GF-D8 (cell line): Measurements from ENCODE around the gene NDUFS3.
A peak's percentile ranks its signal among the peaks of the same experiment; 100 is the strongest.

Source experiments
- DNase-seq: peaks from one replicate; lab custom pipeline; 2025; lab: John Stamatoyannopoulos, UW

Gene NDUFS3

DNA sequence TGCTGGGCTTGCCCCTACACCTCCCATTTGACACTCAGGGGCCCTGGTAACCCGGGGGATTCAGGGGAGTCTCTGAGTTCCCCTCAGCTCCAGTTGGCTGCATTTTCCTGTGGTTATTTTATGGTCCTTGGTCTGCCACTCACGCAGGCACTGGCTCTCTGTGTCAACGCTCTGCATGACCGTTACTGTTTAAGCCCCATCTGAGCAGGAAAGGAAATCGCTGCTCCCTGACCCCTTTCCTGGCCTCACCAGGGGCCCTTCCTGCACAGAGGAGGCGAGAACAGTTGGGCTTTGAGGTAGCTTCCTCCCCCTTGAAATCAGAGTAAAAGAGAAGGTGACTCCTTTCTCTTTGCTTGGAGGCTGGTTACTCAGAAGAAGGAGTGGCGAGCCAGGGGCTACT is 12.9 kb downstream of the NDUFS3 start:
- peak; percentile 58 for DNase-seq

DNA sequence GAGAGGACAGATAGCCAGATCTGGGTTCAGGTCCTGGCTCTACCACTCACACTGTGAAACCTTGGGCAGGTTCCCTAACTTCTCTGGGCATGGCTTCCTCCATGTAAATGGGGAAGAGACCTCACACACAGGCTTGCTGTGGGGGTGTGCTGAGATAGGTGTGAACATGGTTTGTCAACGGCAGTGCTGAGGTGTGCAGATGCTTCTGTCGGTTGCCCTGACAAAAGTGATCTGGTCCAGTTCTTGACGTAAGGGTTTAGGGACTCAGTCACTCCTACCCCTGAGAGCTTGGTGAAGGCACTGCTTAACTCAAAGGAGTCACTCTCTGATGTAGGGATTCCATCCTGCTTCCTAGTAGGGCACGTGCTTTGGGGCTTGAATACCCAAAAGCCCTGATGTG is 13.4 kb downstream of the NDUFS3 start:
- no peak for DNase-seq

DNA sequence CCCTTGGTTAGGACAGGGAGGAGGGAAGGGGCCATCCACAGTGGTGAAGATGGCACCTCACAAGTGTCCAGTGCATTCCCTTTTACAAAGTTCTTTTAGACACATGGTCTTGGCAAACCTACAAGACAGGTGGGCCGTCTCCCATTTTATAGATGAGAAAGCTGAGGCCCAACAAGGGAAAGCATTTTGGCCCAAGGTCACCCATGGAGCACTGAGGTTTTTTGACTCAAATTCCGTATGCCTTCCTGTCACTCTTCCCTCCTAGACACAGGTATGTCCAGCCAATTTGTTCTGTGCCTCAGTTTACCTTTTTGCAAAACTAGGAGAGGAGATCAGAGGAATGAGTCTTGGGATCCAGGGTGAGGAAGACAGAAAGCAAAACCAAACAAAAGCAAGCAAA is 14.1 kb downstream of the NDUFS3 start:
- DNase-seq, result no peak

DNA sequence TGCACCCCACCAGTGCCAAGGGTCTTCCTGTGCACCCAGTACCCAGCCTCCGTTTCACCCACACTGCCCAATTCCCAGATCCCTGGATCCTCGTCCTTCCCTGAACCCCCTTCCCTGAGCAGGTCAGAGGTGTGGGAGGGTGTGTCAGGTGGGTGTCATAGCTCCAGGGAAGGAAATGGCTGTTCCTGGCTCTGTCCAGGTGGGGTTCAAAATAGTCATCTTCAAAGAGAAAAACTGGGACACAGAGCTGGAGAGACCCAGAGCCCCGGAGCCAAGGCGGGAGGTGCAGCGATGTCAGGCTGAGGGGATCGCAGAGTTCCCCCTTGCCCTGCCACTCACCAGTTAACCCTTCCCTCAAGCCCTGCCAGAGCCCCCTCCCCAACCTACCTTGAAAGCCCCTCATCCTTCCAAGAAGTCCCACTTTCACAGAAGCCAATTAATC is 14.6 kb downstream of the NDUFS3 start:
- DNase-seq, result no peak

DNA sequence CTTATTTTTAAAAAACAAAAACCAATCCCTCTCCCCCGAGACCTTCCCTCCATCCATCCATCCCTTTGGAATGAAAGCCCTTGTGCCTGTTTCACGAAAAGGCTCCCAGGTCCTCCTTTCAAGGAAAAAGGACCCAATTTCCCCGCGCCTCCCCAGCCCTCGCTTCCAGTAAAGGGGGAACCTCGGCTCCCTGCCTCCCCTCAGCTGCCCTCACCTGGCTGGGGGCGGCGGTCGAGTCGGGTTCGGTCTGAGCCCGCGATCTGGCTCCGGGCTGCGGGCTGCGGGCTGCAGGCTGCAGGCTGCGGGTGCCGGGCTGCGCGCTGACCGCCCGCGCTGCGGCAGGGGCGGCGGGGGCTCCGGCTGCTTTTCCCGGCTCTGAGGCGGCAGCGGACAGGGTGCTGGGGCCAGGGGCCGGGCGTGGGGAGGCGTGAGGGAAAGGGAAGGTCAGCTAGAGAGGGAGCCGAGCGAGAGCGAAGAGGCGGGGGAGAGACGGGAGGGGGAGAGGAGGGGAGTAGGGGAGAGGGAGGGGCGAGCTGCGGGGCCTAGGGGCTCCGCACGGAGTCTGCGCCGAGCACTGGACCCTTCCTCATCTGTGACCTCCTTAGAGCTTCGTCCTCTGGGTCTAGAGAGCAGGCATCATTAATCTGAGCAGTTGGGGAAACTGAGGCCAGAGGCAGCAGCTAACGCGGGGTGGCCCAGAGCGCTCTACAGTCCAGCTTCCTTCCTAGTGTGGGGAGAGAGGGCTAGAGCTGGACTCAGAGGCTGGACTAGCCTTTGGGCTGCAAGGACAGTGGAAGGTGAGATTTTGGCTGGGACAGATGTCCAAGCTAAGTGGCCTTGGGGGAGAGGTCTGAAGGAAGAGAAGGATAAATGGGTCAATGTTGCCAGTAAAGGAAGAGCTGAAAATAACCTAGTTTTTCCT is 15.3 kb downstream of the NDUFS3 start, which contains the start of gene C1QTNF4:
TSS of gene C1QTNF4 (minus strand) at position 478 of the 922 bp plus-strand sequence. CDS start 3,601 bp downstream, outside the sequence.
- DNase-seq, result no peak

DNA sequence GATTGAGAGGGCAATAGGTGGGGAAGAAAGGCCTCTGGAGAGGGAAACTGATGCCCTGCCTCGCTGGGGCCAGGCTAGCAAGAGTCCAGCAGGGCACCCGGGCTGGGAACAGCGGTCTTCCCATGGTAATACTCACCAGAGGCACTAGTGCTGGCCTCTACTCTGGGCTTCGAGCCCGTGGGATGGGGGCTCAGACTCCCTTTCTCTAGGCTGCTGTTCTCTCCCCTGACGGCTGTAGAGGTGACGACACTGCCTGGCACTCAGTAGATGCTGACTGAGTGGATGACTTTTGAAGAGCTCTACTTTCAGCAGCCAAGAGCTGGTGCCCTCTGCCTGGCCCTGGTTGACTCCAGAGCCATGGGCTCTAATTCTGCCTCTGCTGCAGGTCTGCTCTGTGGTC is 16.2 kb downstream of the NDUFS3 start:
- DNase-seq, result no peak

DNA sequence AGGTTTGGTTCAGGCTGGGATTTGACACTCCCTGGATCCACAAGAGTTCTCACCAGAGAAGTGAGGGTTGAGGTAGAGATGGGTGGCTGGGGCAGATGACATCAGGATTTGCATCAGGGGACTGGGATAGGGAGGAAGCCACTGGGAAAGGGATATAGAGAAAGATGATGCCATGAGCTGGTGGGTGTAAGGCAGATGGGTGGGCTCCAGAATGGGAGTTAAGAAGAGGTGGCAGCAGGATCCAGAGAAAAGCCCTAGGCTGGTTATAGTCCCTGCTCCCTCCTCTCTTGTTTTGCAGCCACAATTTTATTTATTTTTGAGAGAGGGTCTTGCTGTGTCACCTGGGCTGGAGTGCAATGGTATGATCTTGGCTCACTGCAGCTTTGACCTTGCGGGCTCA is 17.1 kb downstream of the NDUFS3 start:
- DNase-seq, result no peak

DNA sequence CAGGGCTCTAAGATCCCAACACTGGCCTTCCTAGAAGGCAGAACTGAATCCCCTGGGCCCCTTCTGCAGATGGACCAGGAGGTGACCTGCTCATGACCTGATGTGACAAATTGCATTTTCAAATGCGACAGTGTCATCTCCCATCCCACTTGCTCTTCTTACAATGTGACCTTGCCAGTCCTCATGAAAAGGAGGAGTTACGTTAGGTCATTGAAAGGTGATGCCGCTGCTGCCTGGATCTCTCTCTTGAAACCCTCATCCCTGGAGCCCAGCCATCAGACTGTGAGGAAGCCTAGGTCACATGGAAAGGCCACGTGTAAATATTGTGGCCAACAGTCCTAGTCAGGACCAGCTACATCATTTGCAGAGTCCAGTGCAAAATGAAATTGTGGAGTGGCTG is 21.0 kb downstream of the NDUFS3 start:
- no peak for DNase-seq

DNA sequence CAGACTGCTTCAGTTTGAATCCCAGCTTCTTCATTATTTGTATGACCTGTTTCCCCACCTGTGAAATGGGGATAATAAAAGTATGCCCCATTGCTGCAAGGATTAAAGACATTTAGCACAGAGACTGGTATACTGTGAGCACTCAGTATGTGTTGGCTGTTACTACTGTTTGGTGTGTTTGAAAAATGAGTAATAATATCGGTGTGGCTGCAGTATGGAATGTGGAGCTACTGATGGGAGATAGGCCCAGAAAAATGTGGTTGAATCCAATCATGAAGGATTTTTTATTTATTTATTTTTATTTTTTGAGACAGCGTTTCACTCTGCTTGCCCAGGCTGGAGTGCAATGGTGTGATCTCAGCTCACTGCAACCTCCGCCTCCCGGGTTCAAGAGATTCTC is 24.4 kb downstream of the NDUFS3 start:
- DNase-seq, result no peak

DNA sequence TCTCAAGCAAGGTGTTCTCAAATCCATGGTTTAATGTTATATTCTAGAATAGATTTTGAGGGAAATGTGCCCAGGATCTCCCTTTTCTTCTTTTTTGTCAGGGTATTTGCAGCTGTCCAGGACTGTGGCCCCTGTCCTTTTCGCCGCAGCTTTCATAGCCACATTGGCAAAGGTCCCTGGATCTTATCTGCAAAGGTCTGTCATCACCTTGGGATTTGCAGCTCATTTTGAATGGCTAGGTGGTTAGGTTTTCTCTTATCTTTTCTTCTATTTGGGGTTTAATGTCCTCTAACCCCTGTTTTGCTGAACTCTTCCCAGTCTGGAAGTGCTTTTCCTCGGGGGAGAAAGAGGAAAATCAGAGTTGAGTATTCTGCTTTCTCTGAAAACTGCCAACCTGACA is 27.0 kb downstream of the NDUFS3 start:
- no peak for DNase-seq

DNA sequence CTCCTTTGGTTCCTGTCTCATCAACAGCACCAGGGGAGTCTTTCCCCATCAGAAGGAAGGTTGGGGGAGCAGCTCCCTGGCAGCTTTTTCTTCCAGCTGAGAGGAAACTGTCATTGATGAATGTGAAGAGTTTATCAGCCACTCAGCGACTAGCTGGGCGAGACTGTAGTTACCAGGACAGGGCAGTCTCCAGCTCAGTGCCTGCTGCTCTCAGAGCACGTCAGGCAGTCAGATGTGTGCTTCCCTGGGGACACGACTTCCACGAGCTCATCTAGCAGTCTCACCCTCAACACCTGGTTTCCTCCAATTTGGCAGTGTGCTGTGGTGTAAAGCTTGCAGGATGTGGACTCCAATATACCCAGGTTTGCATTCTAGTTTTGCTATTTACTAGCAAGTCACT is 27.9 kb downstream of the NDUFS3 start:
- no peak for DNase-seq

DNA sequence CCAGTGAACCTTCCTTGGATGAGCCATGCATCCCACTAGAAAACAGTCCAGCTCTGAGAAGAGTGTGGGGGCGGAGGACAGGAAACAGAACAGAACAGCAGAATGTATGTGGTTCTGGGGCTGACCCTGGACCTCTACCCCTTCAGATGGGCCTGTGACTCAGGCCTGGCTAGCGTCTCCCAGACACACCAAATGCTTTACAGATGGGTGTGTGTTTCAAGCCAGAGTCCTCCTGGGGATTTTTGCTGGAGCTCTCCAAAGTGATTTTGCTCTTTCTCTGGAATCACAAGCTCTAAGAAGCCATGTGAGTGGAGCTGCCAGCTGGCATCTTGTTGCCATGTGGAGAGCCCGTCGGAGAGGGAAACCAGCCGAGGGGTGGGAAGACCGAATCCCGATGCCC is 28.5 kb downstream of the NDUFS3 start:
- no peak for DNase-seq

DNA sequence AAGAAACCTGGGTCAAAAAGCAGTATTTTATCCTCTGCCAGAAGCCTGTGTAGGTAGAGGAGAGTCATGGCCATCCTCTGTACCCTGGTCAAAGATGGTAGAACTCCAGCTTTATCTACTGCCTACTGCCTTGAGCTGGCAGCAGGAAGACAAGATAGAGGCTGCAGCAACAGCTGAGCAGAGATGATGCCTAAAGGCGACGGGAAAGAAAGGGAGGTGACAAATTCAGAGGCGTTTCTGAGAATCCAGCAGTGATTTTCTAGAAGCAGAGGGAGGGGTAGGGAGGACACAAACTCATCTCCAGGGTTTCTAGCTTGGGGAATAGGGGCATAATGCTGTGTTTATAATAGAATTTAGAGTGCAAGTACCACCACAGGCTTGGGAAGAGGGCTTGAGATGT is 30.8 kb downstream of the NDUFS3 start:
- no peak for DNase-seq

DNA sequence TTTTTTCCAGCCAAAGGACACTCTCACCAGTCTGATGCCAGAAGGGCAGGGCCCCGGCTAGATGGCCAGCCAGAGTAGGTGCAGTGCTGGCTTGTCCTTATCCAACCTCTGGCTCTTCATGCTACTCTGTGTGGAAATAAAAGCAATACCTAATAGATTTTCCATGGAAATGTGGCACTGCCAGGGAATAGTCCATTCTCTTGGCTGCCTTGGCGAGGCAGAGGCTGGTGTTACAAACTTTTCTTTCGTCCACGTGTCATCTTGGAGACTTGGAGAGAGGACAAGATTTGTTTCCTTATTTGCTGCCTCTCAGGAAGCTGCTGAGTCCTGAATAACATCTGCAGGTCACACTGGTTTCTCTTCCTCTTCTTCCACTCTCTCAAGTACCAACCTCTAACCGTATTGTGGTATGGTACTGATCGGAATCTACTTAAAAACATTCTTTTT is 32.5 kb downstream of the NDUFS3 start:
- peak; percentile 19 for DNase-seq

DNA sequence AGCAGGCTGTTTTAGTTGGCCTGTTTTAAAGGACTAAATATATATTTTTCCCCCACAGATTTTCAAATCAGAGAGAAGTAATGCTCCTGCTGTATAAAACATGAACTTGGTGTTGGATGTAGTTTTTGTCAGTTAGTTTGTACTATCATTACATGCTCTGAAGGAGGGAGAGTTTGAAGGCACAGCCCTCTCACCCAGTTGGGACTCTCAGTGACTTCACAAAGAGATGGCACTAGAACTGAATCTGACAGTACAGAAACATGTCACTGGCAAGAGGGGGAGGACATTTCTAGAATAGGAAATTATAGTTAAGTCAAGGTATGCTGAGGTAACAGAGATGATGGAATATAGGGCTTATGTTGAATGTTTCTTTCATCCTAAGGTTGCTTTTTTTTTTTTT is 36.4 kb downstream of the NDUFS3 start:
- DNase-seq, result no peak

DNA sequence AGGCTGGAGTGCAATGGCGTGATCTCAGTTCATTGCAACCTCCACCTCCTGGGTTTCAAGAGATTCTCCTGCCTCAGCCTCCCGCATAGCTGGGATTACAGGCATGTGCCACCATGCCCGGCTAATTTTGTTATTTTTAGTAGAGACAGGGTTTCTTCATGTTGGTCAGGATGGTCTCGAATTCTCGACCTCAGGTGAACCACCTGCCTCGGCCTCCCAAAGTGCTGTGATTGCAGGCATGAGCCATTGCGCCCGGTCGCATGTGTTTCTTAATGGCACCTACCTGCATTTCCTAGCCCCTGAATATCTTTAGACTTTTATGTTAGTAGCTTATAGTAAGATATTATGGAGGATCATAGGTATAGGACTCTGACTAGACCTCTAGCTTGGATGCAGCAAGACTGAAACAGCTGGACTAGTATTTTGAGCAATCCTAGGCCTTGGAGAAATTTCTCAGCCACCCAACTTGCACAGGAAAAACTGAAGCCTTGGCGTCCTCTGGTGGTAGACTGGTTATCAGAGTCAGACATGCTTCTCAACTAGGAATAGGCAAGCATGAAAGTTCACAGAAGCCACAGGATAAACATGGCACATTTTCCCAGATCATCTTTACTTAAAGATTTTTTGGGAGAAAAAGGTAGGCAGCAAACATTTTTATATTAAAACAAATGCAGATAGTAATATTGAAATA is 38.0 kb downstream of the NDUFS3 start:
- DNase-seq, result peak; percentile 43

DNA sequence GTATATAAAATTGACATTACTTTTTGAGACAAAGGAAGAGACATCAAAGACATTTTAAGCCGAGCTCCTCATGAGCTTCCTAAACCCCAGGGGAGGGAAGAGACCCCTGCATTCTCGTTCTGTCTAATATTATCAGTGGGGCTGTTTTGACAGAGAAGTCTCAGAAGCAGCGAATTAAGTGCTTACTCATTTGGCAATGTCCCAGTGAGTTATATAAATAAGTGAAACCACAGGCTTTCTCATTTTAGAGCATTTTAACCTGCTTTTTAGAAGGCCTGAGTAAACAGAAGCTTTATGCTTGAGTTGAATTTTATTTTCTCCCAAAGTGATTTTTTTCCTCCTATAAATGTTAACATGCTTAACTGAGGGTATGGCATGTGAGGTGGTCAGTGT is 38.5 kb downstream of the NDUFS3 start:
- no peak for DNase-seq

DNA sequence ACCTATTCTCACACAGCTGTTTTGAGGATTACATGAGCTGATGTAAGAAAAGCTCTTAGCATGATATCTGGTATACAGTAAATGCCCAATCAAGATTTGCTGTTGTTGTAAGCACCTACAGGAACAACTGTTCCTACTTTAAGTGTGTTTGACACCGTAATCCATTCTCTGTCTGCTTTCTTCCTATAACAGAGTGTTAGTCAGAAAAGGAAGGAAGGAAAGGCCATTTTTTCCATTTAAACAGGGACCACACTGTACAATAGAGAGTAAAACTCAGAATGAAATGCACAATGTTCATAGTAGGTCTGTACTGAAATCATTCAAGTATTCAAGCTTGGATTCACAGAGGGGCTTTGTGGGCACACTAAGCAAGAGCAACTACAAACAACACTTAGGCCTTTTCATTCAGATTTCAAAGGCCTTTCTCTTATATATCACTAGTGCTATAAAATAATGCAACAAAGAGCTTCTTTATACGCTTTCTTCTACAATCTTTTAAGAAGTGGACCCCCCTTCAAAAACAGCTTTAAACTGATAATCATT is 42.0 kb downstream of the NDUFS3 start:
- DNase-seq, result no peak

DNA sequence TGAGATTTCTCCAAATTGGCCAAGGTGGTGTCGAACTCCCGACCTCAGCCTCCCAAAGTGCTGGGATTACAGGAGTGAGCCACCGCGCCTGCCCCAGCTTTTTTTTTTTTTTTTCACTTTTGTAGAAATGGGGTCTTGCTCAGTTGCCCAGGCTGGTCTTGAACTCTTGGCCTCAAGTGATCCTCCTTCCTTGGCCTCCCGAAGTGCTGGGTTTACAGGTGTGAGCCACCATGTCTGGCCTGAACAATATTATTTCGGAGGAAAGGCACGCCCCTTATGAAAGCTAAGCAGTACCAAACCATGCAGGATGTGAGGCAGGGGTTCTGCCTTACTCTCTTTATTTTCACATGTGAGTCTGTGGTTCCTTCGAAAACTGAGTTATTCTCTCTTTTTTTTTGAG is 47.4 kb downstream of the NDUFS3 start:
- no peak for DNase-seq

DNA sequence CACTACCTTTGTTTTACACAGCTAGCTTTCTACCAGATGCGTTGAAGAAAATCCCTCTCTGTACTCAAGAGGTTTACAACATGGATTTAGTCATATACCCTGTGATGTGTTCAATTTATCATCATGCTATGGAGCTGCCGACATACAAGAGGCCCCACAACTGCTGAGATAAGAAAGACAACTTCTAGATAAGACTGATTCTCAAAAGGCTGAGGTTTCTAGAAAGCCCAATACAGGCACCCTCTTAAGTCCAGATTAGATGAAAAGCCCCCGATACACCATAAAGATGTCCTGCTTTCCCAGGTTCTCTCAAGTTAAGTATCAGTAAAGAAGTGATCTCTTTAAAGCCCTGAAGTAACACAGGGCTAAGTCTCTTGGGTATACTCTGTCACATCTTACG is 49.2 kb downstream of the NDUFS3 start:
- no peak for DNase-seq

DNA sequence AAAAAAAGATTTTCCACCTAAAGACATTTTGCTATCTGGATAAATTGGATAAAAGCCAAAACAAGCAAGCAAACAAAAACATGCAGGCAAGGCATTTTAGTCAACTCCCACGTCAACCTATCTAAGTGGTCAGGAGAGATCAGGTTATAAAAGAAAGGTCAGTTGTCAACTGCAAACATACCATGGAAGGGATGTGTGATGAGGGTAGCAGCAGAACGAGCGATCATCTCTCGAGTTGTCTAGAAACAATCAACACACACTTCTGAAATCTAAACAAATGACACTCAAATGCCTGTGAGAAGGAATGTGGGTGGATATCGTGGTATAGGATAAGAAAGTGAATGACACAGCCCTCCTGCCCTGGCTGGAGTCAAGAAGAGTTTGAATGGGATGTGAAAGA is 52.6 kb downstream of the NDUFS3 start:
- DNase-seq, result no peak
